Measurements from ENCODE around the gene RIPOR3.
"Not testable (repeated sequence)": the region's sequence is repeated elsewhere in the genome, so short reads cannot be mapped to it uniquely, and the experiment has no call there.

Gene RIPOR3

DNA sequence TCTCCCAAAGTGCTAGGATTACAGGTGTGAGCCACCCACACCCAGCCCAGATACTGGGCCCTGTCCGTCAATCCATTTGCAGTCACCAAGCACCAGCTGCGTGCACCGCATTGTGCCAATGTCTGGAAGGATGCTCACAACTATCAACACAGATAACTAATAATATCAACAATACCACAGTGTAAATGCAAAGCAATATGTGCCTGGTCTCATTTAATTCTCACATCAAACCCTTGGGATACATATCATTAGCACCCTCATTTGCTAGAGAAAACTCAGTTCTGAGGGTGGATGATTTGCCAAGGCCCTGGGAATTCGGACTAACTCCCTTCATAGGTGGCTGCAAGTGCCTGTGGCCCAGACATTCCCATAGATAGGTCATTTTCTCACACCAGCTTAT lies 14.5 kb downstream of the RIPOR3 start:
- no peak for DNase-seq

GRCh38 chr20:50676377-50676731 lies 15.0 kb downstream of the RIPOR3 start:
- DNase-seq = not testable (repeated sequence)

DNA sequence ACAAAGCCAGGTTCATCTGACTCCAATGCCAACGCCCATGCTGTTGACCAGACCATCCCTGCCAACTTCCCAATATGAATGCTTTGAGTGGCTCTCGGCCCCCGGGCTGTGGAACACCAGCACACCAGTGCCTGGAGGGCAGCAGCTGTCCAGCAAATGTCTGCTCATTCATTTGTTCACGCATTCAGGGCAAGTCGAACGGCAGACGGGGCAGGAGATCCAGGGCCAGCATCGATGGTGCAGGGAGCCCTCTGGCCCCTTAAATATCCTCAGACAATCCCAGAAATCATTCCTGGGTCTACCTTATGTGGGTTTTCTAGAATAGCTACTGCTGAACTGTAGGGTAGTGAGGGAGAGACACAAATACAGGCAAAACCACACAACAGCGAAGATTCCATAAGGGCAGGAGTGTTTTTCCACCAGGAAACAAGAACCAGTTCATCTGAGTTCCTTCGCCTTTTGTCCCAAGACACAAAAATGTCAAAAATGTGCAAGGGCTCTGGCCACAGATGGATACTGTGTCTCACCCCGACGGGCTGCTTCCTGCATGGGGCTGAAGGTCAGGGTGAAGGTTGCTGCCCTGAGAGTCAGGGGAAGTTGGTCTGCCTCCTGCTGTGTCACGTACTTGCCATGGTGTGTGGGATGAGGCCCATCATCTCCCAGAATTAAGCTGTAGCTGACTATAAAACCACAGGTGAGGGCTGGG lies 15.5 kb downstream of the RIPOR3 start:
- no peak for DNase-seq

GRCh38 chr20:50674138-50674825 lies 17.1 kb downstream of the RIPOR3 start:
- no peak for DNase-seq

GRCh38 chr20:50673466-50674137 lies 17.7 kb downstream of the RIPOR3 start:
- no peak for DNase-seq

GRCh38 chr20:50673146-50673465 lies 18.2 kb downstream of the RIPOR3 start:
- DNase-seq = no peak

DNA sequence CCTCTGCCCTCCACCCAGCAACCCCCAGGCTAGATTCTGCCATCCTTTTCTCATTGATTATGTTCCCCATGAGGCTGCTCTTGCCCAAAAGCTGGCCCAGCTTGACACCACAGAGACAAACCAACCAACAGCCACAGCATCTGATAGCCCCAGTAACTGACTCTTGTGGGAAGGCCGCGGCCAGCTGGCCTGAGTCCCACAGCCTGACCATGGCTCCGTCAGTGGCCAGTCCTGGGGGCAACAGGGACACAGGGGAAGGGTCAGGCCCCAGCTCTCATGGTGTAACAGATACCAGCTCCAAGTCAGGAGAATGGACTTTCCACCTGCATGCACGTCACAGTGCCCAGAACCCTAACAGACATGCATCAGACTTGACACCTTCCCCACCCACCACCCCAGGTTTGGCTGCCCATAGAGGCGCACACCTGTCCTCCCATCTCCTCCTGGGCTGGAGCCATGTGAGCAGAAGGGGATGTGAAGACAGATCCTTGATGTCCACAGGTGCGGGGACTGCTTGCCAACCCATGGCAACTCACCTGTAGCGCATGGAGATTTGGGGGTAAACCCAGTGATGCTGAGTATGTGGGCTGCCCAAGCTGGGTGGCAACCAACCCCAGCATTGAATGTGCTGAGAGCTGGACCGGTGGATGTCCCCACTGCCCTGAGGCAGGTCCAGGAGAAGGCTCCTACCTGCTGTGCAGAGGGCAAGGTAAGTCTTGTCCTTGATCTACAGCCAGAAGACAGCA lies 18.8 kb downstream of the RIPOR3 start:
- no peak for DNase-seq

- DNase-seq = no peak
Observed at GRCh38 chr20:50671626-50672025, 19.7 kb downstream of the RIPOR3 start.

DNA sequence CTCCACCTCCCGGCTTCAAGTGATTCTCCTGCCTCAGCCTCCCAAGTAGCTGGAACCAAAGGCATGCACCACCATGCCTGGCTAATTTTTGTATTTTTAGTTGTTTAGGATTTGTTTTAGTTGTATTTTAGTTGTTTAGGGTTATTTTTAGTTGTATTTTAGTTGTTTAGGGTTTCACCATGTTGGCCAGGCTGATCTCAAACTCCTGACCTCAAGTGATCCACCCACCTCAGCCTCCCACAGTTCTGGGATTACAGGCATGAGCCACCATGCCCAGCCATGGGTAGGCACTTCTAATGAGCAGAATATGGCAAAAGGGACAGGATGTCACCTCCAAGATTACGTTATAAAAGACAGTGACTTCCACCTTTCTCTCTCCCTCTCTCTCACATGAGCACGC lies 20.3 kb downstream of the RIPOR3 start:
- not testable (repeated sequence) for DNase-seq

DNA sequence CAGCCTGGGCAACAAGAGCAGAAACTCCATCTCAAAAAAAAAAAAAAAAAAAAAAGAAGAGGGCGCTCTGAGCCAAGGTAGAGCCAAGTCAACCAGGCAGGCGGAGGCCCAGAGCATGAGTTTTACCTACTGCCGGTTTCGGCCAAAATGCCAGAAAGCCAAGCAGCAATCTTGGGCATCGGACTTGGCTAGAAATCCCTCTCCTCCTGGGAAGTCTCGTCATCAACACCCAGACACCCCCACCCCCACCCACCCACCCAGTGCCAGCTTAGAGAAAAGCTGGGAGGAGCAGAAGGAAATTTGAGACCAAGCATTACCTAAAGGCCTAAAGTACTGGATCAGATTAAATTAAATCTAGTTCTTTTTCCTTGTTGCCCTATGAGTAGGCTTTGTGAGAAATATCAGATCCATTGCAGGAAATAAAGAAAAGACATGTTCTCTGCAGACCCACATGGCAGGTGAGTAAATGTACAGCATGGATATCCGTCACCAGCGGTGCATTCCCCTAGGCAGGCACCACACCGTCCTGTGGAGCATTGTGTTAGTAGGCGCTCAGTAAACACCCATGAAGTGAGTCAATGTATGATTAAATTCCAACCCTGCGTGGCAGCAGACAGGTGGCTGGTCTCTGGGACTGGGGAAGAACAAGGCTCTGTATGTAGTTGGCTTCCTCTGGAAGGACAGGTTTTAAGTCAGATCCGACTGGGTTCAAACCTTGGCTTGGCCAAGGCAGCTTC lies 21.0 kb downstream of the RIPOR3 start:
- DNase-seq = no peak

GRCh38 chr20:50668798-50669197 lies 22.5 kb downstream of the RIPOR3 start:
- DNase-seq = no peak

- DNase-seq = no peak
Observed at GRCh38 chr20:50668326-50668725, 23.0 kb downstream of the RIPOR3 start.

DNA sequence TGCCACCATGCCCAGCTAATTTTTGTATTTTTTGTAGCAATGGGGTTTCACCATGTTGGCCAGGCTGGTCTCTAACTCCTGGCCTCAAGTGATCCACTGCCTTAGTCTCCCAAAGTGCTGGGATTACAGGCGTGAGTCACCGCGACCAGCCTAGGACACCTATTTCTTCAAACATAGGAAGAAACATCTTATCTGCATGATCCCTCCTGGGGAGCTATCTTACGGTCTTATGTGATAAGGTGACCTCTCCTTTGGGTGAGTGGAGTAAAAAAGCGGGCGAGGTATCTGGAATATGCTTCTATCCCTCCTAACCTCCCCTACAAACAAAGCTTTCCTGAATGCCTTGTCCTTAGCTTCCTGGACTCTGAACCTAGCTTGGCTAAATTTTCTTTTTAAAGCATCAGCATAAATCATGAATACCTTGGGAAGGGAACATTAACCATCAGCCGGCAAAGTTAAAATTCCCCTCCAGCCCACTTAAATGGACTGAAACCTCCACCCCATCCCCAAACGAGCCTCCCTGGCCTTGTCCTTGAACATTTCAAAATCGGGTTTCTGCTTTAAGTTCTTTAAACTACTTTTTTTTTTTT lies 24.5 kb downstream of the RIPOR3 start:
- no peak for DNase-seq

GRCh38 chr20:50664254-50664653 lies 27.1 kb downstream of the RIPOR3 start:
- DNase-seq = no peak

DNA sequence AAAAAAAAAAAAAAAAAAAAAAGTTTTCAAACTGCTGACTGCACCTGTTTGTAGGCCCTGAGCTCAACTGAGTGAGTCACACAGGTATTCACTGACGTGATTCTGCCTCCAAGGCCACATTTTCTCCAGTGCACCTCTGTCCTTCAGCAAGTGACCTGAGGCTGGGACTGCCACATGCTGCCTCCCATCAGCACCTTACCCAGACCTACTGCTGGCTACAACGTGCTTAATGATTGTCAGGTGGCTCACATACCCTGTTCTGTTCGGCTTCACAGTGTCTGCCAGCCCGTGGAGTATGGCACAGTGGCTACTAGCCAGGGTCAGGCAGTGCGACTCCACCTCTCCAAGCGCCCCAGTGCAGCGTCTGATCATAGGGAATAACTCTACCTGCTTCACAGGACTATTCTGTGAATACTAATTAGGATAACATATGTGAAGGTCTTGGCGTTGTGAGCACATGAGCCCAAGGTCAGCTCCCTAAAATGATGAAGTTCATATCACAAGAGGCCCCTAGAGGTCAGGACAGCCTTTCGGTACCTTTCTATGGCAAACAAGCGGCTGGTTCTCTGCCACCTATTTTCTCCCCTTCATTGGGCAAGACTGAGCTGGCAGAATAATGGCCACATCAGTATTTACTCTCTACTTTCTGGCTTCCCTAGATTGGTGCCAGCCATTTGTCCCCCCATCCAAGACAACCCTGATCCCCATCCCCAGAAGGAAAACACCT lies 28.1 kb downstream of the RIPOR3 start:
- no peak for DNase-seq

DNA sequence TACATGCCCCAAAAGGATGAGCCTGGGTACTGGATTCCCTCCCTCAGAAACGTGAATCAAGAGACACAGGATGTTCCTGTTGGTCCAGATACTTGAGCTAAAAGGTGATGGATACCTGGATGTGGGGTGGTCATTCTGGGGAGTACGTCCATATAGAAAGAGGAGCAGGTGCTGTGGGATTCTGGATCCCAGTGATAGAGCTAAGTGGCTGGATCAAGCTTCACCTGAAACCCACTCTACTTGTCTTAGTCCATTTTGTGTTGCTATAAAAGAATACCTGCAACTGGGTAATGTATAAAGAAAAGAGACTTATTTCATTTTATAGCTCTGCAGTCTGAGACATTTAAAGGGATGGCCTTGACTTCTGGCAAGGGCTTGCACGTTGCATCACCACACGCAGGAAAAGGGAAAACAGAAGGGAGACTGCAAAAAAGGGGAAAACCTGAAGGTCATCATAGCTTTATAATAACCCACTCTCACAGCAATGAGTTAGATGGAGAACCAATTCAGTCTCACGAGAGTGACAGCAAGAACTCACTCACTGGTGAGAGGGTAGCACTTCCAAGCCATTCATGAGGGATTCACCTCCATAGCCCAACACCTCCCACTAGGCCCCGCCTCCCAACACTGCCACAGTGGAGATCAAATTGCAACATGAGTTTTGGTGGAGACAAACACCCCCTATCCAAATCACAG lies 31.2 kb downstream of the RIPOR3 start:
- no peak for DNase-seq

- DNase-seq = no peak
Observed at GRCh38 chr20:50658804-50659380, 32.5 kb downstream of the RIPOR3 start.

GRCh38 chr20:50655311-50655880 lies 35.9 kb downstream of the RIPOR3 start:
- DNase-seq = no peak

- DNase-seq = no peak
Observed at GRCh38 chr20:50654904-50655303, 36.4 kb downstream of the RIPOR3 start.

- DNase-seq = no peak
Observed at GRCh38 chr20:50652702-50653294, 38.5 kb downstream of the RIPOR3 start.

Data from NCI-H1436 treated with DMSO at 0.1 percent for 48 hours (cell line).